Upper lobe of left lung (tissue), 4 donors: Measurements from ENCODE around the gene STKLD1.

Source experiments
- POLR2AphosphoS5 ChIP-seq, 2 donors: sonication (generic); formaldehyde crosslinking; IDR thresholded peaks; one replicate each; pipeline ENCODE4 v1.5.1; 2017; ENCODE audit warnings: antibody characterized with exemption in 2 of 2
- TF ChIP-seq, protein P1 (sequence below), 6 experiments: fragments of 450-650 bp in 4 of 6; fragments of 200-600 bp in 2 of 6; sonication (generic) in 2 of 6; IDR thresholded peaks; one replicate each; pipeline ENCODE4 v1.5.1; 2016 to 2019; ENCODE audit warnings: antibody characterized with exemption in 6 of 6

DNA sequence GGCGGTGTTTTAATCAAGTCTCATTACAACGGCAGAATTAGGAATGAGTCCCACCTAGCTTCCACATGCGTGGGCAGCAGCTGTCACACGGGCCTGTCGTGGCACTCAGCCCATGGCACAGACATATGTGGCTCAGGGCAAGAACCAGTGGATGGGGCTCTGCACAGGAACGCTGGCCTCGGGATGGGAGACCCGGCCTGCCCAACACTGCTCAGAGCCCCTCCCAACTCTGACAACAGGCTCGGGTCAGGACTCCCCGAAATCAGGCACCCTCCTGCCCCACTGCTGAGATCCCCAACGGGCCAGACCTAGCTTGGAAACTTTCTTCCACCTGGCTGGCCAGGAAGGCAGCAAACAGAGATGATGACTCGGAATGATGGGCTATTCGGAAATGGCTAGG lies 35.2 kb upstream of the STKLD1 start:
- TF ChIP-seq, protein P1, sequence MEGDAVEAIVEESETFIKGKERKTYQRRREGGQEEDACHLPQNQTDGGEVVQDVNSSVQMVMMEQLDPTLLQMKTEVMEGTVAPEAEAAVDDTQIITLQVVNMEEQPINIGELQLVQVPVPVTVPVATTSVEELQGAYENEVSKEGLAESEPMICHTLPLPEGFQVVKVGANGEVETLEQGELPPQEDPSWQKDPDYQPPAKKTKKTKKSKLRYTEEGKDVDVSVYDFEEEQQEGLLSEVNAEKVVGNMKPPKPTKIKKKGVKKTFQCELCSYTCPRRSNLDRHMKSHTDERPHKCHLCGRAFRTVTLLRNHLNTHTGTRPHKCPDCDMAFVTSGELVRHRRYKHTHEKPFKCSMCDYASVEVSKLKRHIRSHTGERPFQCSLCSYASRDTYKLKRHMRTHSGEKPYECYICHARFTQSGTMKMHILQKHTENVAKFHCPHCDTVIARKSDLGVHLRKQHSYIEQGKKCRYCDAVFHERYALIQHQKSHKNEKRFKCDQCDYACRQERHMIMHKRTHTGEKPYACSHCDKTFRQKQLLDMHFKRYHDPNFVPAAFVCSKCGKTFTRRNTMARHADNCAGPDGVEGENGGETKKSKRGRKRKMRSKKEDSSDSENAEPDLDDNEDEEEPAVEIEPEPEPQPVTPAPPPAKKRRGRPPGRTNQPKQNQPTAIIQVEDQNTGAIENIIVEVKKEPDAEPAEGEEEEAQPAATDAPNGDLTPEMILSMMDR (IDR thresholded peaks at IDR 0.05): no peak
- TF ChIP-seq POLR2AphosphoS5 (IDR thresholded peaks at IDR 0.05): no peak
